ENCODE measurements around the gene CANT1. TPM values are rescaled to one million over a fixed set of nuclear protein-coding genes. Genes with fewer than 3 reads are reported as not detected.

CANT1 gene
- total RNA-seq, 1 experiment from 2014 or later, result 97.1 TPM

DNA sequence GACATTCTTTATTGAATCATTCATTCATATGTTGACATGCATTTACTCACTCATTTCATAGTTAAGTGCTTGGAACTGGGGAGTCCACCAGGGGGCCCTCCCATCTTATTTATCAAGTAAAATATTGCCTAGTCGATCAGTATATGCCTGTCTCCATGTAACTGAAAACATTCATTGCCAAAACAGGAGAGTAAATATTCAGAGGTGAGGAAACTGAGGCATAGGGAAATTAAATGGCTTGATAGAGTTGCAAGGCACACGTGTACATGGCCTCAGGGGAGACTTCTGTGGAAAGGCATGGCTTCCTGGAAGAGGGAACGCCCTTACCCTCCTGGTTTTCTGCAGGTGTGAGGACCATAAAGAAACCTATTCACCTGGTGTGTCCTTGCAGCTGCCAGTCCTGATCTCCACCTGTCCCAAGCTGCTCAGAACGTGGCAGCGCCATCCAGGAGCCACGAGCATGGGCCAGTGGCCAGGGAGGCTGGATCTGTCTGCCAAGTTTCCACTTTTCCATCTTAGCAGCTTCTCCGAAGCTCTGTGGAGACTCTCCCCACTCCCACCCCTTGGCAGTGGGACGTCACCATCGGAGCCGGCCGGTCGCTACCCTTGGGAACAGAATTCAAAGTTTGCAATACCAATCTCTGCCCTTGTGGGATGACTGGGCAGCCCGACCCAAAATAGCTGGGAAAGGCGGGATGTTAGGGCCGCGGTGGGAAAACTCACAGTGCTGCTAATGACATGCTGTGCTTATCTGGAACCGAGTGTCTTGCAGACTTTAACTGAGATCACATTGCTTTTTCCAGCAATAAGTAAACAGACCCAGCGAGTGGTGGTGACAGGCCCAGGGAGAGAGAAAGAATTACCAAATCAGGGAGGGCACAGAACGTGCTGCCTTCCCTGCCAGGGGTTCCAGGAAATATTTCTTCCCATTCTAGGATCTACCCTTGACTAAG, 10.3 kb upstream of the CANT1 start:
- H3K27ac ChIP-seq (ENCODE audit: low read depth, low read length), result no peak overlapping the region
- H3K9ac ChIP-seq (ENCODE audit: low read length), result no peak overlapping the region
- H3K36me3 ChIP-seq (ENCODE audit: control insufficient read depth in 1 of 2, insufficient read depth in 2 of 2, low read length in 2 of 2), result no peaks in the 10 kb centered on the region
- CTCF ChIA-PET, result interaction anchor here (0.6 to 3.8 kb wide), 11 partner anchors 9 to 68 kb away, joined by 3 to 23 read pairs (median 6); no protein-coding TSS in a partner anchor
- ATAC-seq, result peak; percentile 72
- no peaks in the 10 kb centered on the region for H3K79me2 ChIP-seq (ENCODE audit: insufficient read depth, low read length)
- no peaks in the 10 kb centered on the region for H3K9me3 ChIP-seq (ENCODE audit: control insufficient read depth in 1 of 2, insufficient read depth in 1 of 2, low read depth in 1 of 2, low read length in 2 of 2)
- BruUV-seq (replicated peaks), result no TSS peak
- no peaks in the 10 kb centered on the region for H4K20me1 ChIP-seq (ENCODE audit: insufficient read depth)
- H3K4me2 ChIP-seq (ENCODE audit: low read length), result no peak overlapping the region
- no peaks in the 10 kb centered on the region for H3K27me3 ChIP-seq (ENCODE audit: insufficient read depth, low read length)
- H3K4me3 ChIP-seq (replicated peaks in 1 of 2; ENCODE audit: low read depth in 1 of 2, low read length in 2 of 2), result no peak overlapping the region
- RAD21 ChIA-PET (ENCODE audit: low non-redundant PET in 1 of 2, low total read pairs in 2 of 2, uncharacterized antibody in 2 of 2, unreplicated experiment in 2 of 2), result interaction anchor here (0.8 to 1.4 kb wide), 3 partner anchors 22 to 62 kb away, joined by 3 to 4 read pairs (median 3); no protein-coding TSS in a partner anchor
- H3K4me1 ChIP-seq (ENCODE audit: control insufficient read depth in 1 of 2, insufficient read depth in 2 of 2, low read length in 2 of 2), result peaks cover 4 to 24% of the 10 kb centered on the region in 2 experiments
- no peak overlapping the region for H2AFZ ChIP-seq (ENCODE audit: low read depth, low read length, poor library complexity, severe bottlenecking)
- POLR2A ChIA-PET, result no interaction called here
- H3K9me2 ChIP-seq (ENCODE audit: insufficient read depth), result no peaks in the 10 kb centered on the region
- intact Hi-C loops (cut with micrococcal nuclease), result loop anchor here (1.0 kb wide), 3 partner anchors 22 to 371 kb away; no protein-coding TSS in a partner anchor
- DNase-seq (ENCODE audit: low read depth, low spot score), result peak; percentile 76
- no peak for TF ChIP-seq POLR2AphosphoS5 (IDR thresholded peaks at IDR 0.05; ENCODE audit: low read depth, low read length)
- TF ChIP-seq ZNF274 (IDR thresholded peaks at IDR 0.05; ENCODE audit: low read depth, low read length), result no peak
- TF ChIP-seq, protein P1, sequence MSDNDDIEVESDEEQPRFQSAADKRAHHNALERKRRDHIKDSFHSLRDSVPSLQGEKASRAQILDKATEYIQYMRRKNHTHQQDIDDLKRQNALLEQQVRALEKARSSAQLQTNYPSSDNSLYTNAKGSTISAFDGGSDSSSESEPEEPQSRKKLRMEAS (IDR thresholded peaks at IDR 0.05), result no peak
- peak; percentile 95 for TF ChIP-seq RAD21 (IDR thresholded peaks at IDR 0.05; ENCODE audit: low read depth)
- no peak for TF ChIP-seq POLR2A (IDR thresholded peaks at IDR 0.05; ENCODE audit: borderline replicate concordance, extremely low read depth, insufficient read depth, insufficient read length)
- peak; percentile 15 for TF ChIP-seq YY1 (IDR thresholded peaks at IDR 0.05; ENCODE audit: extremely low read depth, insufficient replicate concordance, low read depth, low read length)
- TF ChIP-seq, protein P2, sequence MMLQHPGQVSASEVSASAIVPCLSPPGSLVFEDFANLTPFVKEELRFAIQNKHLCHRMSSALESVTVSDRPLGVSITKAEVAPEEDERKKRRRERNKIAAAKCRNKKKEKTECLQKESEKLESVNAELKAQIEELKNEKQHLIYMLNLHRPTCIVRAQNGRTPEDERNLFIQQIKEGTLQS (IDR thresholded peaks at IDR 0.05), result no peak
- TF ChIP-seq, protein P3, sequence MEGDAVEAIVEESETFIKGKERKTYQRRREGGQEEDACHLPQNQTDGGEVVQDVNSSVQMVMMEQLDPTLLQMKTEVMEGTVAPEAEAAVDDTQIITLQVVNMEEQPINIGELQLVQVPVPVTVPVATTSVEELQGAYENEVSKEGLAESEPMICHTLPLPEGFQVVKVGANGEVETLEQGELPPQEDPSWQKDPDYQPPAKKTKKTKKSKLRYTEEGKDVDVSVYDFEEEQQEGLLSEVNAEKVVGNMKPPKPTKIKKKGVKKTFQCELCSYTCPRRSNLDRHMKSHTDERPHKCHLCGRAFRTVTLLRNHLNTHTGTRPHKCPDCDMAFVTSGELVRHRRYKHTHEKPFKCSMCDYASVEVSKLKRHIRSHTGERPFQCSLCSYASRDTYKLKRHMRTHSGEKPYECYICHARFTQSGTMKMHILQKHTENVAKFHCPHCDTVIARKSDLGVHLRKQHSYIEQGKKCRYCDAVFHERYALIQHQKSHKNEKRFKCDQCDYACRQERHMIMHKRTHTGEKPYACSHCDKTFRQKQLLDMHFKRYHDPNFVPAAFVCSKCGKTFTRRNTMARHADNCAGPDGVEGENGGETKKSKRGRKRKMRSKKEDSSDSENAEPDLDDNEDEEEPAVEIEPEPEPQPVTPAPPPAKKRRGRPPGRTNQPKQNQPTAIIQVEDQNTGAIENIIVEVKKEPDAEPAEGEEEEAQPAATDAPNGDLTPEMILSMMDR (IDR thresholded peaks at IDR 0.05 in 2 of 3, conservative IDR thresholded peaks at IDR 0.05 in 1 of 3; ENCODE audit: borderline replicate concordance in 1 of 3, insufficient read depth in 1 of 3, low read depth in 2 of 3, low read length in 2 of 3), result peak; percentile 89 to 99 (median 96)
- no peak for TF ChIP-seq EGR1 (IDR thresholded peaks at IDR 0.05; ENCODE audit: low read depth)
- no peak for TF ChIP-seq SP1 (IDR thresholded peaks at IDR 0.05; ENCODE audit: low read depth)
- no peak for TF ChIP-seq FOSL1 (IDR thresholded peaks at IDR 0.05; ENCODE audit: low read depth)
- no peak for TF ChIP-seq SRF (IDR thresholded peaks at IDR 0.05; ENCODE audit: low read depth)
- TF ChIP-seq, protein P4, sequence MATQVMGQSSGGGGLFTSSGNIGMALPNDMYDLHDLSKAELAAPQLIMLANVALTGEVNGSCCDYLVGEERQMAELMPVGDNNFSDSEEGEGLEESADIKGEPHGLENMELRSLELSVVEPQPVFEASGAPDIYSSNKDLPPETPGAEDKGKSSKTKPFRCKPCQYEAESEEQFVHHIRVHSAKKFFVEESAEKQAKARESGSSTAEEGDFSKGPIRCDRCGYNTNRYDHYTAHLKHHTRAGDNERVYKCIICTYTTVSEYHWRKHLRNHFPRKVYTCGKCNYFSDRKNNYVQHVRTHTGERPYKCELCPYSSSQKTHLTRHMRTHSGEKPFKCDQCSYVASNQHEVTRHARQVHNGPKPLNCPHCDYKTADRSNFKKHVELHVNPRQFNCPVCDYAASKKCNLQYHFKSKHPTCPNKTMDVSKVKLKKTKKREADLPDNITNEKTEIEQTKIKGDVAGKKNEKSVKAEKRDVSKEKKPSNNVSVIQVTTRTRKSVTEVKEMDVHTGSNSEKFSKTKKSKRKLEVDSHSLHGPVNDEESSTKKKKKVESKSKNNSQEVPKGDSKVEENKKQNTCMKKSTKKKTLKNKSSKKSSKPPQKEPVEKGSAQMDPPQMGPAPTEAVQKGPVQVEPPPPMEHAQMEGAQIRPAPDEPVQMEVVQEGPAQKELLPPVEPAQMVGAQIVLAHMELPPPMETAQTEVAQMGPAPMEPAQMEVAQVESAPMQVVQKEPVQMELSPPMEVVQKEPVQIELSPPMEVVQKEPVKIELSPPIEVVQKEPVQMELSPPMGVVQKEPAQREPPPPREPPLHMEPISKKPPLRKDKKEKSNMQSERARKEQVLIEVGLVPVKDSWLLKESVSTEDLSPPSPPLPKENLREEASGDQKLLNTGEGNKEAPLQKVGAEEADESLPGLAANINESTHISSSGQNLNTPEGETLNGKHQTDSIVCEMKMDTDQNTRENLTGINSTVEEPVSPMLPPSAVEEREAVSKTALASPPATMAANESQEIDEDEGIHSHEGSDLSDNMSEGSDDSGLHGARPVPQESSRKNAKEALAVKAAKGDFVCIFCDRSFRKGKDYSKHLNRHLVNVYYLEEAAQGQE (IDR thresholded peaks at IDR 0.05; ENCODE audit: low read depth), result no peak
- no peak for TF ChIP-seq SIN3A (IDR thresholded peaks at IDR 0.05; ENCODE audit: low read depth)
- TF ChIP-seq ZFX (IDR thresholded peaks at IDR 0.05), result no peak
- TF ChIP-seq CBX3 (IDR thresholded peaks at IDR 0.05; ENCODE audit: low read depth), result no peak
- no peak for TF ChIP-seq JUND (IDR thresholded peaks at IDR 0.05)
- TF ChIP-seq CEBPB (IDR thresholded peaks at IDR 0.05; ENCODE audit: low read depth), result no peak
- TF ChIP-seq EZH2phosphoT487 (IDR thresholded peaks at IDR 0.05; ENCODE audit: borderline replicate concordance), result no peak
- TF ChIP-seq EZH2 (IDR thresholded peaks at IDR 0.05), result no peak

Data from HCT116 (cell line).